IPS-11a (cell line): Measurements from ENCODE around the gene KRI1.
"Not testable (repeated sequence)": the region's sequence is repeated elsewhere in the genome, so short reads cannot be mapped to it uniquely, and the experiment has no call there.

Experiments used
- H3K4me3 ChIP-seq: one replicate; pipeline ENCODE4 v1.5.1; 2013; ENCODE audit warnings: low read depth, low read length, control low read depth

KRI1 gene

DNA sequence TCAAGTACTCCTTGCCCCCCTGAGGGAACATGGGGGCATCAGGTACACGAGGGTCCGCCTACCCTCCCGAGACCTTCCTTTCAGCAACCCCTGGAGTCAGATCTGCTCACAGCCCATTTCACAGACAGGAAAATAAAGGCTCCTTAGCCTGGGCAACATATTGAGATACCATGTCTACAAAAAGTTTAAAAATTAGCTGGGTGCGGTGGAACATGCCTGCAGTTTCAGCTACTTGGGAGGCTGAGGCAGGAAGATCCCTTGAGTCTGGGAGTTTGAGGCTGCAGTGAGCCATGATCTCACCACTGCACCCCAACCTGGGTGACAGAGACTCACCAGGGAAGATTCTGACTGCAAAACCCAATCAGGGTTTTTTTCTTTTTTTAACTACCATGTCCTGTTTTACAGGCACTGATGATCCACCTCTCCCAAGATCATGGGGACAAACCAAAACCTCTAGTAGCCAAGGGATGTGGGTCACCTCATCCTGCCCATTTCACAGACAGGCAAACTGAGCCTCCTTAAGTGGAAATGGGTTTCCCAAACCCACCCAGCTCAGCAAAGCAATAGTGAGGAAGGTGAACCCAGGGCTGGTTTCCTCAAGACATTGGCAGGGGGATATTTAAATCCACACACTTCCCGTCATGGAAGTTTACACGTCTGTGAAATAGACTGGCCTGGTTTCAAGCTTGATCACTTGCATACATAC lies 9.4 kb upstream of the KRI1 start:
- H3K4me3 ChIP-seq = no peak overlapping the region

DNA sequence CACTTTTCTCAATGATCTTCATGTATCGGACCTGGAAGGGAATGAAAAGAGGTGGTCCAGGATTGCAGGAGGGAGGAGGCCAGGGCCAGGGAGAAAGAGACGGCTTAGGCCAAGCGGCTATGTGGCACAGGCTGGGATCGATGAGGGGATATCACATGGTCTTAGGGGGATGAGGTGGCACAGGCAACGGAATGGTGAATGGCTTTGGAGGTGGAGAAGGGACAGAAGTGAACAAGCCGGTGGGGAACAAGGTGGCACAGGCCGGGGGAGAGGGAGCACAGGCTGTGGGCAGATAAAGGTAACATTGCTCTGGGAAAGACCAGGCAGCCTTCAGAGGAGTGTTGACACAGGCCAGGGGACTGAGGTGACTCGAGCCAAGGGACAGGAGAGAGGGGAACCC lies 8.7 kb upstream of the KRI1 start:
- no peak overlapping the region for H3K4me3 ChIP-seq

DNA sequence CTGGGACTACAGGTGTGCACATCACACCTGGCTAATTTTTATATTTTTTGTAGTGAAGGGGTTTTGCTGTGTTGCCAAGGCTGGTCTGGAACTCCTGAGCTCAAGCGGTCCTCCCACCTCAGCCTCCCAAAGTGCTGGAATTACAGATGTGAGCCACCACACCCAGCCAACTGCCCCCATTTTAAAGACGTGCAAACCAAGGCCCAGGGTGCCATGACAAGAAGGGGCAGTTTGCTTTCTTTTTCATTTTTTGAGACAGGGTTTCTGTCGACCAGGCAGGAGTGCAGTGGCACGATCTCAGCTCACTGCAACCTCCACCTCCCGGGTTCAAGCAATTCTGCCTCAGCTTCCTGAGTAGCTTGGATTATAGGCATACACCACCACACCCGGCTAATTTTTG lies 8.0 kb upstream of the KRI1 start:
- not testable (repeated sequence) for H3K4me3 ChIP-seq

DNA sequence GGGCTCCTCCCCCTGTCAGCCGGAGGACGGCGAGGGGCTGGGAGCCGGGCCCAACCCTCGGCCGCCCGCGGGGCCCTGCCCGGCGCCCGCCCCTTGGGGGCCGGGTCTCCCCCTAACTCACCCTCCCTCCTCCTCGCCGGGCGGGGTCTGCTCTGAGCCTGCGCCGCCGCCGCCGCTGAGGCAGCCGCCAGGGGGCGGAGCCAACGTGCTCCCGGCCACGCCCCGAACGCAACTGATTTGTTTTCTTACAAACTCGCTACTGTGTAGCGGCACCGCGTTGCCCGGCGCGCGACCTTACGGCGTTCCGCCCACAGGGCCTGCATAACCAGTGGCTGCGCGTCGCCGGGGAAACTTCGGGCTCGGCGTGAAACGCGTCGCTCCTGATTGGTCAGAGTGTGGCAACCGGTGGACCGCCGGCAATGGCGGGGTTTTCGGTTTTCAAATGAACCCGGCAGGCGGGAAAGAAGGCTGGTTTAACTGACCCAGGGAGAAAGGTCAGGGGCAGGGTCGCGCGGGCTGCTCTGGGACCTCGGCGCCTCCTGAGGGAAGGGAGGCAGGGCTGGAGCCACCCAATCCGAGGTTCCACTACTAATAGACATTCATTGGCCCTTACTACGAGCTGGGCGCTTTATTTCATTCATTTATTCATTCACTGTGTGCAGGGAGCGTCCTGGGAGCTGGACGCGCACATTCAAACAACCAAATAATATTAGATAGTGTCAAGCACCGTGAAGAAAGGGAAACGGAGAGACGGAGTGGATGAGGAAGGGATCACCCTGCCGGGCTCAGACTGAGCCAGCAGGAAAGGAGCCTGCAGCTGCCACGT lies 3.2 kb upstream of the KRI1 start, which contains the start of gene CDKN2D:
Gene CDKN2D, minus strand, starts transcription at position 154 of the 826 bp plus-strand sequence. CDS start 326 bp downstream, outside the sequence.
- peak within 1 kb of the TSS; percentile 74 for H3K4me3 ChIP-seq

DNA sequence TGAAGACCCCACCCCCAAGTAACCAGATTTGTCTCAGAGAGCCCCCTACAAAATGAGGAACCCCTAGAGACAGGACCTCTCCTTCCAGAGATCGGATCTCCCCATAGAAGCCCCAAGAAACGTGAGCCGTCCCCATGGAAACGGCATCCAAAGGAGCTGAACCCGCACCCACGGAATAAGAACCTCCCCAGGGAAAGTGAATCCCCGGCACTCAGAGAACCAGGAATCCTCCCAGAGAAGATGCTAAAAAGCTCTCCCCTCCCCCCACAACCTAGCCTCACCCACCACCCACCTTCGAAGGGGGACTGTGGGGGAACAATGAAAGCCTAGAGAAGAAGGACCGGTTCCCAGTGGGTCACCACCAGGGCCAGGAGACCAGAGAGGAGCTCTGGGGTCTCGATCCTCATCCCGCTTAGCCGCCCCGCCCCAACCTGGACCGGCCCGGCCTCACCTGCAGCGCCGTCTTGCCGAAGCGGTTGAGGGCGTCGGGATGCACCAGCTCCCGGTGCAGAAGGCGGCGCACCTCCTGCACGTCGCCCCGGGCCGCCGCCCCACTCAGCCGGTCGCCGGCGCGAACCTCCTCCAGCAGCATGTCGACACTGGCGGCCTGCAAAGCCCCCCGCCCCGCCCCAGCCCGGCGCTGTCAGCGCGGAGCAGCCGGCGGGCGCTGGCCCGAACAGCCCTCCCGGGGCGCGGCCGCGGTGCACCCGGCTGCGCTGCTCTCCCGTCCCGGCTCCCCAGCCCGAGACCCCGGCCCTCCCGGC lies 2.4 kb upstream of the KRI1 start:
- peak overlapping the region; percentile 60 for H3K4me3 ChIP-seq

DNA sequence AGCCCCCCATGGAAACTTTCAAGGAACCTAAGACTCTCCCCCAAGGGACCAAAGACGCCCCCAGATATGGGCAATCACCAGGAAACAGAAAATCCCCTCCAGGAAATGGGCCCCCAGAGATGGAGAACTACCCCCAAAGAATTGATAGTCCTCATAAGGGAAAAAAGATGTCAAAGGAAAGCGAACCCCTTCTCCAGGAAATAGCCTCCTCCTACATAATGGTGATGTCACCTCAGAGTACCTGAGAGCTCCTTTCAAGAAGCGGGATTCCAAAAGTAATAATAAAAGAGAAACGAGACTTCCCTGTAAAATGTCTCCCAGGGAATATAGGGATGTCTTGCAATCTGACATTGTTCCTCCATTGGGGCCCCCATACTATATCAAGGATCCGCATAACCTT lies 1.8 kb upstream of the KRI1 start:
- H3K4me3 ChIP-seq = peak overlapping the region; percentile 60

DNA sequence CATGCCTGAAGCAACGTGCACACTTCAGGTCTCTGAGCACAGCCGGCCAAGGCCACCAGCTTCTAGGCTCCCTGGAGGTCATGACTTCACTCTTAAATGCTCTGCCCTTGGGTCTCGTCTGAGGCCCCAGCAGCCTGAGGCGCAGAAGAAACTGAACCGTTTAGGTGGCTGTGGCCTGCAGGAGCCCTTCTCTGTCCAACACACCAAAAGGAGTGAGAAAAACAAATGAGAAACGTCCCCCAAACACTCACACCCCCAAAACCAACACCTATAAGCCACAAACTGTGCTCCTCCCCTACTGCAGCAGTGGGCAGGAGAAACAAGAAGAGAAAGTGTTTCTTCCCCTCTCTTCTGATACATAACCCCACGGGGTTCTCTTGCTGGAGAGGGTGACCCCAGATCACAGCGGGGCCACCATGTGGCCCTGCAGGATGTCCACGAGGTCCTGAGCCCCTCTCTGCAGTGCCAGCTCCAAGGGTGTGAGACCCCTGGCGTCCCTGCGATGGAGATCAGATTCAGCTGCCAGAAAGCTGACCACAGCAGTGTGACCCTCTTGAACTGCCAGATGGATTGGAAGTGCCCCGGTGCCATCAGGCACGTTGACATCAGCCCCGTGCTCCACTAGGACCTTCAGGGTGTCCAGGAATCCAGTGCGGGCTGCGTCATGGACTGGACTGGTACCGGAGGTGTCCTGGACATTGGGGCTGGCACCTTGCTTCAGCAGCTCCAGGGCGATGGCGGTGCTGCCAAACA lies 1.0 kb upstream of the KRI1 start:
- H3K4me3 ChIP-seq = no peak overlapping the region

DNA sequence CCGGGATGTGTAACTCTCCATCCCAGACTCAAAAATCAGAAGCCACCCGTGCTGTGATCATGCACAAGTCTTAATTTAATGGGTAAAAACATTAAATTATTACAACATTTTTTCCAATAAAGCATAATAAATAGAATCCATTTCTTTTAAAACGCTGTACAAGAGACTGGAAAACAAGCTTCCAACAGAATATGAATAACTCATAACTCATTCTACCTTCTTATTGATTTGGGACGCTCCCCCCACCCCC lies 523 bp upstream of the KRI1 start:
- peak overlapping the region; percentile 27 for H3K4me3 ChIP-seq

DNA sequence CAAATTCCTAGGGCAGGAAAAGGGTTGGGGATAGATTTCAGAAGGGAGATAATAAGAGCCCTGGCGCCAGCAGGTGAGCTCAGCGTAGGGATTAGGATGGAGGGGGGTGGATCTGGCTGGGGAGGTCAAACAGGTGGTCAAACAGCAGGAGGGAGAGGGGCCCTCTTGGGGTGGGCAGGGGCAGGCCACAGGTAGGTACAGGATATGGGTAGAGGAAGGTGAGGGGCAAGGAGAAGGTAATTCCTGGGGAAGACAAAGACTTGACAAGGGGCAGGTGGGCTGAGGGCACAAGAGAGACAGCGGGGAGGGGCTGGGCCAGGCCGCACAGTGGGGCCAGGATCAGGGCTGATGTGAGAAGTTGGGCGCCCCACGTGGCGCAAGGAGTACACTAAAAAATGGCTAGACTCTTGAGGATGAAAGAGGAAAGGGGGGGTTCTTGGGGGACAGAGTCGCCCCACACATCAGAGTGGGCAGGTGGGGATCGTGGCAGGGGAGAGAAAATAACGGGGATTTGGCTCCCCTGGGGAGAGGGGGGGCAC lies 713 bp downstream of the KRI1 start:
- H3K4me3 ChIP-seq = peak overlapping the region; percentile 77

DNA sequence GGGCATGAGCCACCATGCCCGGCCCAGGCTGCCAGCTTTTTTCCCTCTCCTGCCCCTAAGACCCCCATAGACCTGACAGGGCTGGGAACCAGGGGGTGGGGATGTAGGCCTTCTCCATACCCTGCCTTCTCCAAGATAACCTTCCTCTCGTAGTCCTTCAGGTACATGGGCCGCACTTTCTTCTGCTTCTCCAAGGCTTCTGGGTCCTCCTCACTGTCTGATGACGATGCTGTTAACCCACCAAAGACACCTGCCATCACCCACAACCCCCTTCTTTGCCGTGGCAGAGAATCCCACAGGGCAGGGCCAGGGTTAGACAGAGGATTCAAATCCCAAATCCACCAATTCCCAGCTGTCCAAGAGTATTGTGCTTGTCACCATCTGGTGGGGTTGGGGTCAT lies 3.2 kb downstream of the KRI1 start:
- H3K4me3 ChIP-seq = no peak overlapping the region

DNA sequence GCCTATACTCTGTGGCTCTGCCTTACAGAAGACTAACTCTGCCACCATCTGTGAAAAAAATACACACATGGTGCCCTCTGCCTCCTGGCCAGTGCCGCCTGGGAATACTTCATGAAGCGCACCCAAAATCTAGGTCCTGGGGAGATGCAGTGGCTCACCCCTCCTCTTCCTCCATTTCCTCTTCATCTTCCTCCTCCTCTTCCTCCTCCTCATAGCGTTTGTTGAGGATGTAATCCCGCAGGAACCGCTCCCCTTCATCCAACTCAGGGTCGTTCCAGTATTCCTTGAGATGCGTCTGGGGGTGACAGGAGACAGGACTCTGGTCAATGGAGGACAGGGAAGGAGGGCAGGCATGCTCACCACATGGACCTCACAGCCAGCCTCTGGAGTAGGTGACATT lies 5.7 kb downstream of the KRI1 start:
- no peak overlapping the region for H3K4me3 ChIP-seq

DNA sequence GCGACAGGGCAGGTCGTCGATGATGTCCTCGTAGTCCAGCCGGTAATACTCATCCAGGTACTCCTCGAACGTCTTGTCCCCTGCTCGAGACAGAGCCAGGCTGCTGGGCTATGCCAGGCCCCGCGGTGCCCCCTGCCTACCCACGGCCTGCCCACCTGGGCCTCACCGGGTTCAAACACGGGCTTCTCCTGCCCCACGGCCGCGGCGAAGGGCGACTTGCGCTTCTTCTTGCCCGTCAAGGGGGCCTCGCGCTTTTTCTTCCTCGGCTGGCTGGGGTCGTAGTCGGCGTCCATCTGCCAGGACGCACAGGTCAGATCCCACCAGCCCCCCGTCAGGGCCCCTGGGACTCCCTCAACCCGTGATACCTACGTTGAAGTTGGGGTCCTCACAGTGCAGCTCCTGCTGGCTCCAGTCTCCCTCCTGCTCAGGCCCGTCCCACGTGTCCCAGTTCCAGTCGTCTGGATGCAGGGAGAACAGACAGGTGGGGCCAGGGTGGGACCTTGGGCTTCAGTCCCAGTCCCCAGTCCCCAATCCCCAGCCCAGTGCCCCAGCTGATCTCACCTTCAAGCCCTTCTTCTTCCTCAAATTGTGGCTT lies 8.1 kb downstream of the KRI1 start:
- H3K4me3 ChIP-seq = no peak overlapping the region

DNA sequence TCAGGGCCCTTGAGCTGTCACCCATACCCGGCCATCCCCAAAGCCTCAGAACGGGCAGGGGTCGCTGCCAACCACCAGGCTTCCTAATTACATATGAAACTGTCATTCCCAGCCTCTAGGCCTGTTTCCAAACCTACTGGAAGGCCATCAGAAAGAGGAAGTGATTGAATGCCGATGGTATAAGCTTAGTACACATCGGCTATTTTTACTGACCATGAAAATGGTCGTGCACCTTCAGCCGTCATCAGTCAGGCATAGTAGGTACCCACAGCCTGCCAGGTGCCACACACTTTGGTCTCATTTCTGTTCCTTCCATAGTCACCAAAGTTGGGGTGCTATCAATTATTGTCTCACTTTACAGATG lies 10.2 kb downstream of the KRI1 start:
- no peak overlapping the region for H3K4me3 ChIP-seq

DNA sequence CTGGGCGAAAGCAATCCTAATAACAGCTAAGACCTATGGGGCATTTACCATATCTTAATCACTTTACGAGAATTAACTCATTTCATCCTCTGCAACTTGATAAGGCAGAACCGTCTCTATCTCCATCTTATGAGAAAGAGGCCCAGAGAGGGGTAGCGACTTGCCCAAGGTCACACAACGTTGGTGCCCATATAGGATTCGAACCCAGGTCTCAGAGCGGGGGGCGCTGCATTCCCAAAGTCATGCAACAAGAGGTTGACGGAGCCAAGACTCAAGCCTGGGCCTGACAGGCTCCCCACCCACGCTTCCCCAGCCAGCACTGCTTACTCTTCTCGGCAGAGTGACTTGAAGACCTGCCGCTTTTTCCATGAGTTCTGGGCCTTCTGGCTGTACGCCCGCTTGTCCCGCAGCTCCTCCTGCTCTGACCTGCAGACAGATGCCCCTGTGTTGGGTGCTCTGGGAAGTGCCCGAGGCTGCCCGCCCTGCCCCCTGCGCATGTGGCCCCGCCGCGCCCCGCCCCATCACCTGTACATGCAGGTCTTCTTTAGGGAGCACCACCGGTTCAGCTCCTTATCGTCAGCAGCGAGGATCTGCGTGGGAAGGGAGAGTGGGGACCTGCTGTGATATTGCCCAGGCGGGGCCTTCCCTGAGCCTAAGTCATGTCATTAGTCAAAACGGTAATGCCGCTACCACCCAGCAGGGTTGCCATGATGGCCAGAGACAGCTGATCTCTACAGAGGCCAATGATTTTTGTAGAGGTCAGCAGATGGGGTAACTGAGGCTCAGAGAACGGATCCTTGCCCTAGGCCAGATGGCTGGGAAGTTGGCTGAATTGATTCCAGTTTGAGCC lies 10.8 kb downstream of the KRI1 start:
- no peak overlapping the region for H3K4me3 ChIP-seq

DNA sequence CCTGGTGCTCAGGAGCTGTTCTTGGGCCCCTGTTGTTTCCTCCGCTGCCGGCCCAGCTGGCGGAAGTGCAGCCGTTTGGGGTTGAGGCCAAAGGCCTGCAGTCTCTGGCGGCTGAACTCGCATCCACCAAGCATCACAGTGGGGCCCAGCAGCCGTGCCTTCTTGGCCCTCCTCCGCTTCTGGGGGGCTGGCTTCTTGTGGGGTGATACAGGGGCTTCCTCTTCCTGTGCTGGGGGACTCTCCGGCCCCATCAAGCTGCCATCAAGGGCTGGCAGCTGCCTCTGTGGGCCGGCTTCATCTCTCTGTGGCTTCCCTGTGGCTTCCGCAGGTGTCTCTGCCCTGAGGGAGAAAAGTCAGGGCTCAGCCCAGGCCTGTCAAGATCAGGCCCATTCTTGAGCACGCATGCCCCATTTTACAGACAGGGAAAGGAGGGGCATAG lies 11.8 kb downstream of the KRI1 start:
- no peak overlapping the region for H3K4me3 ChIP-seq

DNA sequence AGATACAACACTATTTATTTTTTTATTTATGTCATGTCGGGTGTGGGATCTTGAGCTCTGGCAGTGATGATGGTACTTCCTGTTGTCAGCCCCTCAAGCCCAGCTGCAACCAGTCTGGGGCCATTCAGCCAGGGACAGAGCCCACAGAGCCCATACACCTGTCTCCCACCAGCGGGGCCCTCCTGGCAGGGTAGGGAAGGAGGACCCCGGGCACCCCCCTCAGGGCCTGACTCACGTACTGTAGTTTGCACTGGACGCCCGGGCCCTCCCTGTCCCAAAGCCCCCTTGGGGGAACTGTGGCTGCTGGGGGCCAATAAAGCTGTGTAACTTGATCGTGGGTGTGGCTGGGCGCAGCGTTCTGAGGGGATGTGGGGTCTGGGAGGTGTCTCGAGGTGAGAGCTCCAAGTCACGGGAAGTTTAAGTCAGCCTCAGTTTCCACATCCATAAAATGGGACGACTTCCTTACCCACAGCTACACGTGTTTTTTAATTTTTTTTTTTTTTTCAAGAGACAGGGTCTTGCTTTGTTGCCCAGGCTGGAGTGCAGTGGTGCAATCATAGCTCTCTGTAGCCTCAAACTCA lies 12.6 kb downstream of the KRI1 start:
- no peak overlapping the region for H3K4me3 ChIP-seq

DNA sequence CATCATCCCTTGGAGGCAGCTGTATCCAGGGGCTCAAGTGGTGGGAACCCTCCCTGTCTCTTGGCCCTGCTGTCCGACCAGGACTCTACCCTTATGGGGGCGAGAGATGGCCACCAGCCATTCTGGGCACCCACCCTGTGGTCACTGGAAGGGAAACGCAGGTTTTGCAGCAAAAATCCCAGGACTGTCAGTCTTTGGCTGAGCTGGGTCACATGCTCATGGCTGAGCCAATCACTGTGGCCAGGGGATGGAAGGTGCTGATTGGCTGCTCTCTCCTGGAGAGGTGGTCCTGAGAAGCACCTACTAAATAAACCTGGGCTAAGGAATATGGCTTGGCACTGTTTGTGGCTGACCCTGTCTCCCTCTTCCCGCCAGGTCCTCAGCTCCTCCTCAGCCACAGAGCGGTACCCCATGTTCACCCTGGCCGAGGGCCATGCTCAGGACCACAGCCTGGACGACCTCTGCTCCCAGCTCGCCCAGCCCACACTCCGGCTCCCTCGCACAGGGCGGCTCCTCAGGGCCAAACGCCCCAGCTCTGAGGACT lies 13.2 kb downstream of the KRI1 start:
- no peak overlapping the region for H3K4me3 ChIP-seq

DNA sequence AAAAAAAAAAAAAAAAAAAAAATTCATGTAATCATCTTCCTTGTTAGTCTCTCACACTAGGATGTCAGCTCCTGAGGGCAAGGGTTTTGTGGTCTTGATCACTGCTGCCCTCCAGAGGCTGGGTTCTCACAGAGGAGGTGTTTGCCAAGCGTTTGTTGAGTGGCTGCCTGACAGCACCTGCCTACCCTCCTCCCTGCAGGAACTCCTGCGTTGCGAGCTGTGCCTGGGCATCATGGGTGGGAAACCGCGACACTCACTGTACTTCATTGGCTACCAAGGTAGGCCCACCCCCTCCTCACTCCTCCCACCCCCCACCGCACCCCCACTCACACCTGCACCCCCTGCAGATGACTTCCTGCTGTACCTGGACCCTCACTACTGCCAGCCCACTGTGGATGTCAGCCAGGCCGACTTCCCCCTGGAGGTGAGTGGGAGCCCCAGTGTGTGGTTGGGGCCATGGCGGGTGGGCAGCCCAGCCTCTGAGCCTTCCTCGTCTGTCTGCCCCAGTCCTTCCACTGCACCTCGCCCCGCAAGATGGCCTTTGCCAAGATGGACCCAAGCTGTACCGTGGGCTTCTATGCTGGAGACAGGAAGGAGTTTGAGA lies 14.0 kb downstream of the KRI1 start:
- no peak overlapping the region for H3K4me3 ChIP-seq

DNA sequence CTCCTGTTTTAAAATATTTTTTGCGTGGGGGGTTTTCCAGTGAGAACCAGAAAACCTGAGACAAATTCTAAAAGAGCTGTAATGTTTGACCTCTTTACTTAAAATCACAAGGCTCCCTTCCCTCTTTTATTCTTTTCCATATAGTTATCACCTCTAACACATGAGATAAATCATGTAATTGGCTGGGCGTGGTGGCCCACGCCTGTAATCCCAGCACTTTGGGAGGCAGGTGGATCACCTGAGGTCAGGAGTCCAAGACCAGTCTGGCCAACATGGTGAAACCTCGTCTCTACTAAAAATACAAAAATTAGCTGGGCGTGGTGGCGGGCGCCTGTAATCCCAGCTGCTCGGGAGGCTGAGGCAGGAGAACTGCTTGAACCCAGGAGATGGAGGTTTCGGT lies 14.8 kb downstream of the KRI1 start:
- not testable (repeated sequence) for H3K4me3 ChIP-seq
